Stimulated activated CD4-positive, alpha-beta T cell treated with anti-CD3 and anti-CD28 coated beads, TNF-alpha, amount 100 ng/mL, for 4 hours (primary cell): ENCODE results near the gene PTTG1IP.

Experiments used
- DNase-seq, 3 experiments: peaks; one replicate each; pipeline ENCODE4 v3.0.0-alpha.2; 2020; ENCODE audit warnings: low read depth in 3 of 3

Gene PTTG1IP

DNA sequence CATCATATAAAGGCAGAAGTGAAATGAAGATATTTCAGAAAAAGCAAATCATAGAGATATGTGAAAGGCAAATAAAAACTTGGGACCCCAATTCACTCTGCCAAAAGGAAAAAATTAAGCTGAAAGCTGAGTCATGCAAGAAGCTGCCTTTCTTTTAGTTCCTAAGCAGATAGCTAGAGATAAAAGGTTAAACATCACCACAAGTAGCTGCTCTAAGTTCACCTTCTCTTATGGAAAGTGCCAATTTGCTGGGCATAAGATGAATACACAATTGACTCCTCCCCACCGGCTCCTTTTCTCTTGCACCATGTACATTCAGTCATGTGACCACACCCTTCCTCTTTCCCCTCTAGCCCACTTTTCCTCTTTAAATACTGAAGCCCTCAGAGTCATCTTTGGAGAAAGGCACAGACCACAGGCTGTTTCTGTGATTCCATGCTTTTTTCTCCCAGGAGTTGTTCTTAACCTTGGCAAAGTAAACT lies 50.3 kb downstream of the PTTG1IP start:
- no peak for DNase-seq

DNA sequence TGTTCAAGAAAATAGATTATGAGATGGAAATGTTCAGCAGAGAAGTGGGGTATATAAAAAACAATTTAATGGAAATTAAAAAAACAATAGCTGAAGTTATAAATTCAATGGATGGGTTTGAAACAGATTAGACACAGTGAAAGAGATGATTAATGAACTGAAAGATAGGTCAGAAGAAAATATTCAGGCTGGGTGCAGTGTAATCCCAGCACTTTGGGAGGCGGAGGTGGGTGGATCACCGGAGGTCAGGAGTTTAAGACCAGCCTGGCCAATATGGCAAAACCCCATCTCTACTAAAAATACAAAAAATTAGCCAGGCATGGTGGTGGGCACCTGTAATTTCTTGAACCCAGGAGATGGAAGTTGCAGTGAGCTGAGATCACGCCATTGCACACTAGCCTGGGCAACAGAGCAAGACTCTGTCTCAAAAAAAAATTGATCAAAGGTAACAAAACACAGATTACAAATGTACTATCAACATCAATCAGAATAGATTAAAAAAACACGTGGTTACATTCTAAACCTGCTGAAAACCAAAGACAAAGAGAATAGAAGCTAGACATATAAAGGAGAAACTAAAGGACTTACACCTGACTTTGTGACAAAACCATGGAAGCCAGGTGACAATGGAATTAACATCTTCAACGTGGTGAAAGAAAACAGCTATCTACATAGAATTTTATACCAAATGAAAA lies 50.9 kb downstream of the PTTG1IP start:
- no peak for DNase-seq

DNA sequence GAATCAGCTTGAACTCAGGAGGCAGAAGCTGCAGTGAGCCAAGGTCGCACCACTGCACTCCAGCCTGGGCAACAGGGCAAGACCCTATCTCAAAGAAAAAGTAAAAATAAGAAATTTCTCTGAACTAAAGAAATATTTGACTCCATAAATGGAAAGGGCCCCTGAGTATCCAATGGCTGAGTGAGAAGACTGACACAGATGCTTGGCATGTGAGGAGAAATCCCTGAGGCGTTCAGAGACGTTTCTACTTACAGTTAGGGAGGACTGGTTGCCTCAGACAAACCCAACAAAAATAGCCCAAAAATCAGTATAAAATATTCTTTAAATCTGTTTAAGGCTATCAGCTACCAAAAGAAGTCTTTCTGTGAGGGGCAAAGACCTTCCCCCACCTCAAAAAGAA lies 52.6 kb downstream of the PTTG1IP start:
- DNase-seq = no peak

DNA sequence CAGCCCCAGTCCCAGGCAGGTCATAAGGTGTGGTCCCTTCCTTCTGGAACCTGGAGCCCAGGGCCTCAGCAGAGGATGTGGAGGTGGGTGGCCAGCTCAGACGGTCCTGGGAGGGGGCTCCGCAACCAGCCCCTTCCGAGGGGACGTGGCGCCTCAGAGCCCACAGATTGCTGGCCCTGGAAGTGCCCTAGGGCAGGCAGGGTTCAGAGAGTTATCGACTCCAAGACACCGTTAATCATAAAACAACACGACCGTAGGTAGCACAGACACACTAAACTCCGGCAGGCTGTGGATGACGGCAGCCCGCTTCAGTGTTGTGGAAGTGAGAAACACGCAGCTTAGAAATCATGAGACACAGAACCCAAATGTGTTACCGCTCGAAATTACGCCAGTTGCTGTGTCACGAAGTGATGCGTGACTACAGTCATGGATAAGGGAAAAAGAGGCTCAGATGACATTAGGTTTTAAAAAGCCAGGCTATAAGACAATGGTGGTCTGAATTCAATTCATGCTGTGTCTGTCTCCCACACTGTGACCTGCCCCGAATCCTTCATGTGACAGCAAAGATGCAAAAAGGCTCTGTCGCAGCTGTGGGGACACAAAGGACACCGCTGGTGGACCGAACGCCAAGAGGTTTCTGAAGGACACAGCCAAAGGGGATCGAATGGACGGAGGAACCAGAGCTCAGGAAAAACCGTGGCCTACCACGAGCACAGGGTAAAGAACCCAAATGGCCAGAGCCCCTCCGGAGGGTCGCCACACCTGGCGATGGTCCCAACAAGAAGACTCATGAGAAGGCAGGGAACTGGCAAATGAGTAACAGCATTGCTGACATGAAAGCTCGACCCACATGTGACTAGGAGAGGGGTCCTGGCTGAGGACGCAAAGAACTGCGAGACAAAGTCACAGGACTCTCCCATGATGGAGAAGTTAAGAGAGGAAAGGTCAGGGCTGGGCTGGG lies 53.9 kb downstream of the PTTG1IP start:
- no peak for DNase-seq

DNA sequence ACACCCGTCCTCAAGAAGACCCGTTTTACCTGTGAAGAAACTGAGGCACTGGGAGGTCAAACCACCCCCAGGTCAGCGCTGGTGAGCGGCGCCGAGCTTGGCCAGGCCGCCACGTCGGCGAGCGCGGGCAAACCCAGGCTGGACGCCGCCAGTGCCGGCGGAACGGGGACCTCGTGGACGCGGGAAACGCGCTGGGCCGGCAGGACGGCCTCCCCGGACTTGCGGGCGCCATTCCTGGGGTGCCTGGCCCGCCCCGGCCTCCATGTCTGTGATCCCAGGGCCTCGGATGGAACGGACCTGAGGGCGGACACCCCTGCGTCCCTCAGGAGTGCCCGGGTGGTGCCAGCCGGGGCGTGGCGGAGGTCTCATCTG lies 54.9 kb downstream of the PTTG1IP start:
- DNase-seq = no peak

DNA sequence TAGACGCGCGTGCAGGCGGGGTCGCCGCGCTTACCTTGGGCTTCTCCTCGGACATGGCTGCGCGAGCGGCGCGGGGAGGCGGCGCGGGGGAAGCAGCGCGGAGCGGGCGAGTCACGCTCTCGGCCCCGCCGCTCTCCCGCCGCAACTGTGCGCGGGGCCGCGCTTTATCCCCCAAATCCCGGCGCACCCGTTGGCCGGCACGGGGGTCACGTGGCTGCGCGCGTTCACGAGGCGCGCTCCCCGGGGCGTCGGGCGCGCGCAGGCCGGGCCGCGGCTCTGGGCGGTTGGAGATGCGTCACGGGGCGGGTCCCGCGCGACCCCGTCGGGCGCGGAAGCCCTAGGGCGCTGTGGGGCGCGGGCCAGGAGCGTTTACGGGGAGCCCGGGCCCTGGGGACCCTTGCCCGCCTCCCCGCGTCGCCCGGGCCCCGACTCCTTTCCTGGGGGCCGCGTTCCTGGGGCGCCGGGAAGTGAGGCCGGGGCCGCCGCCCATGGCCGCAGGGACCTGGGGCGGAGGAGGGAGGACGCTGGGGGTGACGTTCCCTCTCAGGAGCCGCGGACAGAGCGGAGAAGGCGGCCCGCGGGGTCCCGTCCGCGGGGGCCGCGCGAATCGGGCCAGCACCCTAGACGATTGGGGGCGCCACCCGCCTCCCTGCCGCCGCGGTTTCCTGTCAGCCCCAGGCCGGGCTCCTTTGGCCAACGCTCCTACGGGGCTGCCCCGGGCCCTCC lies 55.4 kb downstream of the PTTG1IP start, which contains the start of gene SUMO3:
Gene SUMO3 (minus strand): TSS at position 149 of the 726 bp plus-strand sequence. CDS start 94 bp downstream, at position 55.
- peak; percentile 65 to 76 (median 75) for DNase-seq

DNA sequence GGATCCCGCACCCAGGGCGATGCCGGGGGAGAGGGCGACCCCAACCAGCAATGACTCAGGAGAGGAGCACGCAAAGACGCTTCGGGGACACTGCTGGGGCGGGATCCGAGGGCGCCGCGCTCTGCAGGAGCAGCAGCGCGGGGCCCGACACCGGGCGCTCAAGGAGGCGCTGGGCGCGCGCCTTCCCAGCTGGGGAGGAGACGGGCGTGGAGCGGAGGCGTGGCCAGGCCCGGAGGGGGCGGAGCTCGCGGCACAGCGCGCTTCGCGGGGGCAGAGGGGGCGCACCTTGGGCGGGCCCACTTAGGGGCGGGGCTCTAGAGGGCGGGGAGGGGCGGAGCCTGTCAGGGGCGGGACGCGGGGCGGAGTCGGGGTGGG lies 56.0 kb downstream of the PTTG1IP start:
- DNase-seq = peak; percentile 88 to 93 (median 92)

DNA sequence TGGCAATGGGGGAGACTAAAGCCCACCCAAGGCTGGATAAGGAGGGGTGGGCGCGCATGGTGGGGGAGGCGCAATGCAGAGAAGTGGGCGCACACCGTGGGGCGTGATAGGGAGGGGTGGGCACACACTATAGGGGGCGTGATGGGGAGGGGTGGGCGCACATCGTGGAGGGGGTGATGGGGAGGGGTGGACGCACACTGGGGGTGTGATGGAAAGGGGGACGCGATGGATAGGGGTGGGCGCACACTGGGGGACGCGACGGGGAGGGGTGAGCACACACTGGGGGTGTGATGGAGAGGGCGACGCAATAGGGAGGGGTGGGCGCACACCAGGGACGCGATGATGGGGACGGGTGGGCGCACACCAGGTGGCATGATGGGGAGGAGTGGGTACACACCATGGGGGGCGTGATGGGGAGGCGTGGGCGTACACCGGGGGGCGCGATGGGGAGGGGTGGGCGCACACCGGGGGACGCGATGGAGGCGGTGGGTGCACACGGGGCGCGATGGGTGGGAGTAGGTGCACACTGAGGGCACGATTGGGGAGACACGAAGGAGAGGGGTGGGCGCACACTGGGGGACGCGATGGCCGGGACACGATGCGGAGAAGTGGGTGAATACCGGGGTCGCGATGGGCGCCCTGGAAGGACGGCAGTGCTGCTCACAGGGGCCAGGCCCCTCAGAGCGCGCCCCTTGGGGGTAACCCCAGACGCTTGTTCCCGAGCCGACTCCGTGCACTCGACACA lies 56.6 kb downstream of the PTTG1IP start:
- DNase-seq = no peak

DNA sequence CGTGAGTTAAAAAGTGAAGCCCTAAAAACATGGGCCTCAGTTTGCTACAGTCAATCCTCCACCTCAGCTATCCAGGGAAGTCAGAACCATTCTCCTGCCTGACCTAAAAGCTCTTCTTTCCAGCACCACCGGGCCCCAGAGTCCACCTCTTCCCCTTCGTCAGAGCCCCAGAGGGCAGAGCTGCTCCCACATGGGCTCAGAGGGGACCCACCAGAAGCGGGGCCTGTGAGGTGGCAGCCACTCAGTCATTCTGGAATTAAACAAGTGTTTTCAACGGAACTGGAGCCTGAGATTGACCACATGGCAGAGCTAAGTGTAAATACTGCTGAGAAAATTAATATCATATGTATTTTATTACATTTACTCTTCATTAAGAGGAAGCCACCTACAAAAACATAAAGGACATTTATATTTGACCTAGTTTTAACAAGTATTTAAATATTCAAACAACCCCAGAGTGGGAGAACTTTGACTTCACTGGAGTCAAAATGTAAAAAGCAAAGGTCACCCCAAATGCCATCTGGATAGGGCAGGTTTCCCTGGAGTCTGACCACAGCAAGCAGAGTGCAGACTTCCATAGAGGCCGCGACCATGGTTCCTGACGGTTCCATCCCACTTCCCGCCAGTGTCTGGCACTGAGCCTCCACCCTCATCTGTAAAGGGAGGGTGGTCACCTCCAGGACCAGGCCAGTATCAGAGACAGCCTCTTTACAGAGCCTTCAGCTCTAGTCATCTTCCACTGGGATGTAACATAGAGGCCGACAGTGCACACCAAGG lies 57.5 kb downstream of the PTTG1IP start:
- DNase-seq = no peak

DNA sequence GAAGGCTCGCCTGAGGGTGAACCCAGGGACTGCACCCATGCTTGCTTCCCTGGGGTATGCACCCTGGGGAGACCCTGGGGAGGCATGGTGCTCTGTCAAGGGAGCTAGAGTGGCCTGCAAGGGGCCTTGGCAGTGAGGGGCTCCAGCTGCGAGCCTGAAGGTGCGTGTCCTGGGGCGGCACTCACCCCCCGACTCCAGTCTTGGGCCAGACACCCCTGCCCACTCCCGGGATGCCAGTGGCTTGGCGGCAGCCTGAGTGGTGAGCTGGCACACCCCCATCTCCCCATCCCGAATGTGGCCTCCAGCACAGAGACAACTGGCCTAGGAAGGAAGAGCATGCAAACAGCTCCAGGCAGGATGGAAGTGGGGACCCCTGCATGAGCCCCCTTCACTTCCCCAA lies 58.3 kb downstream of the PTTG1IP start:
- no peak for DNase-seq

DNA sequence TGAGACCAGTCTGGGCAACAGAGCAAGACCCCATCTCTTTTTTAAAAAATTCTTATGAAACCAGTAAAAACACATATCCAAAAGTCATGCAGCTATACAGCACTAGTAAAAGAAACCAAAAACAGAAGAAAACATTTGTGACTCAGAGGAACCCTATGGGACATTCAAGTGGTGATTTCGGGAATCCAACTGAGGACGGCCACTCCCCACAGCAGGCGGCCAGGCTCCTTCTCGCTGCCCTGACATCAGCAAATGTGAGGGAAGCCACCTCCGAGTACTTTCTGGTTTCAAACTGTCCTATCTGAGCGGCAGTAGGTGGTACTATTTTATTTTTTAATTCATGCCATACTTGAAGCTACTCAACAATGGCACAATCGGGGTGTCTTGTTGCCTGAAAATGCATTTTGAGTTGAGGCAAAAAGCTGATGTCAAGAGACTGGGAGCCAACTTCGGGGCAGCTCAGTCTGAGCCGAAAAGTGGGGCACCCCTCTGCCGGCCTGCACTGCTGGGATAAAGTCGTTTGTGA lies 58.9 kb downstream of the PTTG1IP start:
- no peak for DNase-seq

DNA sequence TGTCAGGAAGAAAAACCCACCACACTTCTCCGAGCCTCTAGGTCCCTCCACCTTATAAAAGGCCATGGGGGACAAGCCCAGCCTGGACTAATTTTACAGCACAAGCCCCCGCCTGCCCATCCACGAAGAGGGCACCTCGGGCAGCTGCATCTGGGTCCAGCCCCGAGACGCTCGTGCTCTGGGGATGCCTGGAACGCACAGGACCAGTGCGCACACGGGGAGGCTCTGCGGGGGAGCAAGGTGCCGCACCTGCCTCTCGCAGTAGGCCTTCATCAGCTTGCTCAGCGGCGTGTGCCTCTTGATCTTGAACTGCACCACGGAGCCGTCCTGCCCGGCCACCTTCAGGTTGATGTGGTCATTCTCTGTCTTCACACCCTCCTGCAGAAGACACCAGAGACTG lies 59.8 kb downstream of the PTTG1IP start:
- DNase-seq = no peak

DNA sequence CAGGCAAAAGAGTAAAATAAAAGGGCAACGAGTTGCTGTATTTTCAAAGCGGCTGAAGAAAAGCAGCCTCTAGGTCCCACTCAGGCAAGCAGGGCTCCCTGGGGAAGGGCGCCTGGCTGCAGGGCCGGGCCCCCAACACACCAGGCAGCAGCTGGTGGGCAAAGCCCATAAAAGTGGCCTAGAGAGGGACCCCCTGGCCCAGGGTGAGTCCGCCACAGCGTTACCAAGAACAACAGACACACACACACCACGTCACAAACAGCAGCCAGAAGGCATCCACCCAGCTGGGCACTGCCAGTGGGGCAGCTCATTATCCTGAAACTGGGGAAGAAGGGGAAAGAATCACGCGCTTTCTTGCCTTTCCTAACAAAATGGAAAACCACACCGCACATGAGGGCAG lies 60.3 kb downstream of the PTTG1IP start:
- no peak for DNase-seq

DNA sequence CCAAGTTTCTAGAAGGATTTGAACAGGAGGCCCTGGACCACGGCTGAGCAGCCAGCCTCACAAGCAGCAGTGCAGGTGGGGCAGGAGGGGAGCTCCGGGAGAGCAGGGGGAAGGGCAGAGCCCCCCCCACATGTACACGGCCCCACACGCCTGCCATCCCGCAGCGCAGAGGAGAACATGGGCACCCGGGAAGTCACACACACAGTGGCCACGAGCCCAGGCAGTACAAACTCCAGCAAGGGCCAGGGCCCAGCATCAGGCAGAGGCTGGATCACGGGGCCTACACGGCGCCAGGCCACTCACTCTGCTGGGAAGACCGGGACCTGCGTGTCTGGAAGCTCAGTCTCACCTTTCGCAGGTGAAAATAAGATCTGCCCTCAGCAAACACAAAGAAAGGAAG lies 60.9 kb downstream of the PTTG1IP start:
- no peak for DNase-seq

DNA sequence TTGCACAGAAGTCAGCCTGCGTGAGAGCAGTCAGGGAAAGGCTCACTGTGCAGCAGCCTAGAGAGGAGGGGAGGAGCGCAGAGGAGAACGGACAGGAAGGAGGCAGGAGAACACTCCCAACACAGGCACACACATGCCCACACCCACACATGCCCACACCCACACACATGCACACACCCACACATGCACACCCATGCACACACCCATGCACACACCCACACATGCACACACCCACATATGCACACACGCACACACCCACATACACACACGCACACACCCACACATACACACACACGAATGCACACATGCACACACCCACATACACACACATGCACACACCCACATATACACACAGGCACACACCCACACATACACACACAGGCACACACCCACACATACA lies 62.7 kb downstream of the PTTG1IP start:
- DNase-seq = no peak

DNA sequence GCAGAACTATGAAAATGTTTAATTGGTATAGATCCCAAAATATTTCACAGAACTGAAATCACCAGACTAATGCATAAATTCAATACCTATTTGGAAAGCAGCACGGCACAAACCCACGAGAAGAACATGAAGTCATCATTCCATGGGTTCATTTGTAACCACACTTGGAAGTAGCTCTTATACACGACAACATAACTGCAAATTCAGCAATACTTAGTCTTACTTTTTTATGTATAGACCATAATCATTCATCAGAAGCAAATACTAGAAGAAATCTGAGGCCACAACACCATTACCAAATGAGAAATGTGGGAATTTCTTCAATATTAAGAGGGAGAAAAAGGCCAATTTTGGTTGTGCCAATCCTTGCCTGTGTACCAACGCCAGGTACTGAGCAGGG lies 67.6 kb downstream of the PTTG1IP start:
- no peak for DNase-seq

DNA sequence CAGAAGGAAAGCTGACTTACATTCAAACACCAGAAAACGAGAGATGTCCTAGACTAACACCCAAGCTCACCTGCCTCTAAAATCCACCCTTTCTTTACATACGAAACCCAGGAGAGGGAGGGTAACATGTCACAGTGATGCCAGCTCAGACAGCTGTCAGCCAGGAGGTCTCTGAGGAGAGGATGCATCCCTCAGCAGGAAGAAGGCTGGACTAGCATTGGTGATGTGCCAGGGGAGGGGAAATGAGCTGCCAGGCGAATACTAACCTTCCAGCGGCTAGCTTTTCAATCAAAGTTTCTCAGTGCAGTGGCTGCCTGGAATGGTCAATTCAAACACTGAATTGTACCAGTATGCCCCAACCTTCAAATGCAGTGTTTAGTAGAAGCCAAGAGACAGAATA lies 68.3 kb downstream of the PTTG1IP start:
- no peak for DNase-seq

DNA sequence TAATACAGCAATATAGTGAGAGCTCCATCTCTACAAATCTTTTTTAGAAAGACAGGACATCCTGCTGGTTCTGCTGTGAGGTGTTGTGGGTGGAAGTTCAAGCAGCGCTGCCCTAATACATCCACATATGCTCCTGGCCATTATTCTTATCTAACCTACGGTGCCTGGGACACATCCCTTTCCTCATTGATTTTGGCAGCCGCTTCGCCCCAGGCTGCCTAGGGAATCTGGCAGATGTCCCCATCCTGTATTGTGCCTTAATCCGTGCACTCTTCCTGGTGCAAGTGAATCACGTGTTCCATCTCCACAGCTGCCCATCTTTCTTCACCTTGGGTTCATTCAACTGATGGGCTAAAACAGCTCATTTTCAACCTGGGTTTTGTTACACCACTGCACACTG lies 68.7 kb downstream of the PTTG1IP start:
- no peak for DNase-seq

DNA sequence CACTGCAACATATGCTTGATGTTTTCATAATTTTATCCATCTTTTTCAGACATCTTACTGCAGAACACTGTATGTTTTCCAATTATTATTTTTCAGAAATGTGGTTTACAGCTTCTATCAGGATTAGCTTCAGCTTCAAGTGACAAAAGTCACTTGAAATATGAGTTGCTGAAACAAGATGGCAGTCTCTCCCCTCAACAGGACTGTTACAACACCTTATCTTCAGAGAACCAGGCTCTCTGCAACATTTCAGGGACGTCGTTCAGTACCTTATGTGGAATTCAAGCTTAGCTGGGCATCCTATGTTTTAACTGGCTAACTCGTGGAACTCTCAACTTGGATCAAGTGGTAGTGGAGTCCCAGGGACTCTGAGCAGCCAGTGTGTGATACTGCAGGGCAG lies 69.8 kb downstream of the PTTG1IP start:
- no peak for DNase-seq

DNA sequence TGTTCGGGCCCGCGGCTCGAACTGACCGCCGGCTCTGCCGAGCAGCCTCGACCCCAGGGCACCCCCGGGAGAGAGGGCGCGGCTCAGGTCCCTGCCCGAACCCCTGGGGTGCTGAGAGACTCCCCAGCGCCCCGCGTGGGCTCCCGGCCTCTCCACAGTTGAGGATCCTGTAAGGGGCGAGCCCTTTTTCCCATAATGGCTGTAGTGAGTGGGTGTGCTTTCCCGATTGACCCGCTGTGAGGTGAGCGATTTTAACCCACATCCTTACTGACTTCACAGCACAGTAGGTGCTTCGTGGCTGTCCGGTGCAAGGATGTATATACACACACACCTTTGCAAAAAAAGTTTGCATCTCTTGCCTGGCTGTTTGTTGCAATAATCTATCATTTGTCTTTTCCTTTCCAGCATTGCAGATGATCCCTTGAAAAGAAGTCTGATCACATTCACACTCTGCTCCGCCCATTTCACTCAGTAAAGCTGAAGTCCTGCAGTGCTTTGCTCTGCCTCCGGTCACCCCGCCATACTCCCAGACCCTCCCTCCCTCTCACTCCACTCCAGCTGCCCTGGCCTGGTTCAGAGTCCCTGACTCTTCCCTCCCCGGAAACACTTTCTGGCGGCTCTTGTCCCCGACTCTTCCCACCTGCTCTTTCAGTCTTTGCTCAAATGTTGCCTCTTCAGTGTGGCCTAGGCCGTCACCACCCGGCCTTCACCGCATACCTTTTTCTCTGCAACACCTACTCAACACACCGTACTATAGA lies 70.9 kb downstream of the PTTG1IP start:
- no peak for DNase-seq
